Tibial artery (tissue), 4 donors: ENCODE results near the gene HTR3B.
"Not testable (repeated sequence)": the region's sequence is repeated elsewhere in the genome, so short reads cannot be mapped to it uniquely, and the experiment has no call there.

Source experiments
- DNase-seq, 2 donors: peaks; one replicate each; pipeline ENCODE4 v3.0.0-alpha.2; 2019
- H3K27ac ChIP-seq, 2 donors: fragments of 200-600 bp; sonication (generic) in 1 of 2; 1 replicate in 1 of 2; 2 replicates in 1 of 2; pipeline ENCODE4 v1.5.1; 2018 to 2019; ENCODE audit warnings: mild to moderate bottlenecking in 1 of 2
- H3K27me3 ChIP-seq, 2 donors: fragments of 200-600 bp; sonication (generic) in 1 of 2; one replicate each; pipeline versions ENCODE4 v1.5.1 to v1.6.0; 2016 to 2019
- H3K36me3 ChIP-seq, 3 donors: fragments of 200-600 bp; sonication (generic) in 2 of 3; one replicate each; pipeline ENCODE4 v1.5.1; 2016 to 2019; ENCODE audit warnings: mild to moderate bottlenecking in 2 of 3
- H3K4me1 ChIP-seq, 4 donors: fragments of 200-600 bp; sonication (generic) in 2 of 4; 1 replicate in 3 of 4; 2 replicates in 1 of 4; pipeline ENCODE4 v1.5.1; 2016 to 2019
- H3K4me3 ChIP-seq, 2 donors: fragments of 200-600 bp; sonication (generic) in 1 of 2; 1 replicate in 1 of 2; 2 replicates in 1 of 2; pipeline ENCODE4 v1.5.1; 2018 to 2019; ENCODE audit warnings: mild to moderate bottlenecking in 2 of 2
- H3K9me3 ChIP-seq, 3 donors: fragments of 200-600 bp; sonication (generic) in 1 of 3; one replicate each; pipeline ENCODE4 v1.5.1; 2016 to 2019
- CTCF ChIP-seq, 2 experiments: fragments of 200-600 bp in 1 of 2; fragments of 450-650 bp in 1 of 2; IDR thresholded peaks; one replicate each; pipeline ENCODE4 v1.5.1; 2017 to 2019; ENCODE audit warnings: antibody characterized with exemption in 2 of 2, mild to moderate bottlenecking in 1 of 2, moderate library complexity in 1 of 2
- intact Hi-C: fragments of 100-400 bp; cut with DNase I; formaldehyde crosslinking; loops from one replicate; pipeline ENCODE4 v1.15.0; 2023; ENCODE audit warnings: low total_unique reads

HTR3B gene

GRCh38 chr11:113935858-113936257, 31.3 kb downstream of the HTR3B start:
- Histone ChIP-seq H3K4me3 (no peak overlapping the region), H3K4me1 (no peaks in the 10 kb centered on the region), H3K9me3 (no peaks in the 10 kb centered on the region), H3K36me3 (no peaks in the 10 kb centered on the region), H3K27ac (no peak overlapping the region), H3K27me3 (peaks cover 0 to 2% of the 10 kb centered on the region in 2 donors)
- intact Hi-C loops, result no loop called here
- no peak for DNase-seq
- no peak for TF ChIP-seq CTCF (IDR thresholded peaks at IDR 0.05)

- no peak overlapping the region for H3K27ac ChIP-seq
- peaks cover 0 to under 1% of the 10 kb centered on the region in 2 donors for H3K27me3 ChIP-seq
- no peak for TF ChIP-seq CTCF (IDR thresholded peaks at IDR 0.05)
- no peaks in the 10 kb centered on the region for H3K9me3 ChIP-seq
- no peak for DNase-seq
- no peaks in the 10 kb centered on the region for H3K4me1 ChIP-seq
- intact Hi-C loops, result no loop called here
- no peak overlapping the region for H3K4me3 ChIP-seq
- H3K36me3 ChIP-seq, result no peaks in the 10 kb centered on the region
Measured at GRCh38 chr11:113937918-113938317, 33.3 kb downstream of the HTR3B start.

- Histone ChIP-seq H3K4me3 (no peak overlapping the region), H3K27ac (no peak overlapping the region), H3K4me1 (no peaks in the 10 kb centered on the region), H3K36me3 (no peaks in the 10 kb centered on the region), H3K9me3 (no peaks in the 10 kb centered on the region), H3K27me3 (peaks cover 0 to 8% of the 10 kb centered on the region in 2 donors)
- DNase-seq, result no peak
- no peak for TF ChIP-seq CTCF (IDR thresholded peaks at IDR 0.05)
- intact Hi-C loops, result no loop called here
Measured at GRCh38 chr11:113942256-113942655, 37.7 kb downstream of the HTR3B start.

- peaks cover 0 to 16% of the 10 kb centered on the region in 2 donors for H3K27me3 ChIP-seq
- H3K27ac ChIP-seq, H3K4me3 ChIP-seq, DNase-seq, H3K9me3 ChIP-seq, H3K36me3 ChIP-seq, intact Hi-C loops, H3K4me1 ChIP-seq: not testable (repeated sequence)
Measured at GRCh38 chr11:113946162-113946561, 41.6 kb downstream of the HTR3B start.

GRCh38 chr11:113947994-113948393, 43.4 kb downstream of the HTR3B start:
- Histone ChIP-seq H3K27ac (no peak overlapping the region), H3K36me3 (no peaks in the 10 kb centered on the region), H3K27me3 (peaks cover 0 to 28% of the 10 kb centered on the region in 2 donors), H3K9me3 (no peaks in the 10 kb centered on the region), H3K4me3 (no peak overlapping the region), H3K4me1 (no peaks in the 10 kb centered on the region)
- no peak for DNase-seq
- intact Hi-C loops, result no loop called here
- TF ChIP-seq CTCF (IDR thresholded peaks at IDR 0.05), result no peak

GRCh38 chr11:113949891-113950290, 45.3 kb downstream of the HTR3B start:
- H3K4me3 ChIP-seq, result no peak overlapping the region
- no peak for TF ChIP-seq CTCF (IDR thresholded peaks at IDR 0.05)
- H3K9me3 ChIP-seq, result no peaks in the 10 kb centered on the region
- peaks cover 0 to 31% of the 10 kb centered on the region in 2 donors for H3K27me3 ChIP-seq
- no peak overlapping the region for H3K27ac ChIP-seq
- no peaks in the 10 kb centered on the region for H3K36me3 ChIP-seq
- no peak for DNase-seq
- no peaks in the 10 kb centered on the region for H3K4me1 ChIP-seq
- intact Hi-C loops, result no loop called here
